Muscle layer of colon (tissue), 2 donors: ENCODE results near the gene MICU1.
"Not testable (repeated sequence)": the region's sequence is repeated elsewhere in the genome, so short reads cannot be mapped to it uniquely, and the experiment has no call there.

Experiments
- H3K27ac ChIP-seq: one replicate; pipeline ENCODE4 v1.7.0; 2013; ENCODE audit warnings: low read depth, mild to moderate bottlenecking, low read length, moderate library complexity
- H3K27me3 ChIP-seq, 2 donors: one replicate each; pipeline ENCODE4 v1.7.0; 2013; ENCODE audit warnings: low read length in 2 of 2, mild to moderate bottlenecking in 2 of 2; ENCODE audit not compliant: insufficient read depth in 2 of 2, control insufficient read depth in 1 of 2
- H3K36me3 ChIP-seq: one replicate; pipeline ENCODE4 v1.7.0; 2013; ENCODE audit warnings: mild to moderate bottlenecking, low read length; ENCODE audit not compliant: insufficient read depth
- H3K4me1 ChIP-seq: one replicate; pipeline ENCODE4 v1.7.0; 2013; ENCODE audit warnings: mild to moderate bottlenecking, low read length; ENCODE audit not compliant: insufficient read depth
- H3K4me3 ChIP-seq, 2 donors: one replicate each; pipeline ENCODE4 v1.7.0; 2013; ENCODE audit warnings: low read length in 2 of 2, low read depth in 1 of 2, mild to moderate bottlenecking in 1 of 2, moderate library complexity in 1 of 2
- H3K9ac ChIP-seq: one replicate; pipeline ENCODE4 v1.7.0; 2013; ENCODE audit warnings: low read length
- H3K9me3 ChIP-seq: one replicate; pipeline ENCODE4 v1.7.0; 2013; ENCODE audit warnings: mild to moderate bottlenecking, low read length
- donor health status: abdominal sarcoma.
- donor health status: Adenocarcinoma of cecum.

Gene MICU1

GRCh38 chr10:72354356-72355213 is 271.3 kb downstream of the MICU1 start, which contains the start of gene DNAJB12:
Gene DNAJB12, minus strand, starts transcription at chr10:72354919. Its CDS starts 22 bp downstream, at chr10:72354897.
- Histone ChIP-seq H3K9me3 (no peaks in the 10 kb centered on the region), H3K4me1 (peaks cover 29% of the 10 kb centered on the region), H3K27ac (peak within 1 kb of the TSS; percentile 90), H3K36me3 (peaks cover 10% of the 10 kb centered on the region), H3K9ac (peak within 1 kb of the TSS; percentile 92), H3K27me3 (no peaks in the 10 kb centered on the region), H3K4me3 (peak within 1 kb of the TSS; percentile 94)

GRCh38 chr10:72353965-72354355 is 271.9 kb downstream of the MICU1 start:
- Histone ChIP-seq H3K4me1 (peaks cover 29% of the 10 kb centered on the region), H3K27me3 (no peaks in the 10 kb centered on the region), H3K36me3 (peaks cover 12% of the 10 kb centered on the region), H3K9me3 (no peaks in the 10 kb centered on the region), H3K9ac (peak overlapping the region; percentile 92), H3K4me3 (peak overlapping the region; percentile 94), H3K27ac (peak overlapping the region; percentile 90)

GRCh38 chr10:72353028-72353964 is 272.6 kb downstream of the MICU1 start:
- Histone ChIP-seq H3K9me3 (no peaks in the 10 kb centered on the region), H3K4me3 (peak overlapping the region; percentile 94), H3K27me3 (no peaks in the 10 kb centered on the region), H3K4me1 (peaks cover 29% of the 10 kb centered on the region), H3K36me3 (peaks cover 18% of the 10 kb centered on the region), H3K27ac (peak overlapping the region; percentile 90), H3K9ac (peak overlapping the region; percentile 92)

GRCh38 chr10:72351479-72351878 is 274.4 kb downstream of the MICU1 start:
- H3K27ac ChIP-seq, result no peak overlapping the region
- no peak overlapping the region for H3K4me3 ChIP-seq
- H3K36me3 ChIP-seq, result peaks cover 19% of the 10 kb centered on the region
- no peaks in the 10 kb centered on the region for H3K9me3 ChIP-seq
- H3K4me1 ChIP-seq, result peaks cover 29% of the 10 kb centered on the region
- H3K9ac ChIP-seq, result no peak overlapping the region
- no peaks in the 10 kb centered on the region for H3K27me3 ChIP-seq

GRCh38 chr10:72349438-72349837 is 276.4 kb downstream of the MICU1 start:
- H3K27ac ChIP-seq, result no peak overlapping the region
- peaks cover 24% of the 10 kb centered on the region for H3K36me3 ChIP-seq

GRCh38 chr10:72348282-72348681 is 277.6 kb downstream of the MICU1 start:
- Histone ChIP-seq H3K27ac (no peak overlapping the region), H3K4me3 (no peak overlapping the region), H3K4me1 (peaks cover 24% of the 10 kb centered on the region), H3K9ac (no peak overlapping the region), H3K9me3 (no peaks in the 10 kb centered on the region), H3K27me3 (no peaks in the 10 kb centered on the region), H3K36me3 (peaks cover 34% of the 10 kb centered on the region)

More at GRCh38 chr10:72349438-72349837, 276.4 kb downstream of the MICU1 start:
- H3K9ac ChIP-seq, result no peak overlapping the region
- no peaks in the 10 kb centered on the region for H3K27me3 ChIP-seq
- no peaks in the 10 kb centered on the region for H3K9me3 ChIP-seq
- peaks cover 29% of the 10 kb centered on the region for H3K4me1 ChIP-seq
- H3K4me3 ChIP-seq, result no peak overlapping the region

- H3K27ac ChIP-seq, H3K4me3 ChIP-seq, H3K9ac ChIP-seq, H3K9me3 ChIP-seq, H3K4me1 ChIP-seq, H3K27me3 ChIP-seq: not testable (repeated sequence)
- H3K36me3 ChIP-seq, result peaks cover 47% of the 10 kb centered on the region
Observed at GRCh38 chr10:72346117-72346516, 279.8 kb downstream of the MICU1 start.

GRCh38 chr10:72344932-72345331 is 280.9 kb downstream of the MICU1 start:
- Histone ChIP-seq H3K9ac (no peak overlapping the region), H3K27ac (no peak overlapping the region), H3K36me3 (peaks cover 55% of the 10 kb centered on the region), H3K9me3 (no peaks in the 10 kb centered on the region), H3K4me3 (no peak overlapping the region), H3K27me3 (no peaks in the 10 kb centered on the region), H3K4me1 (no peaks in the 10 kb centered on the region)

- no peak overlapping the region for H3K9ac ChIP-seq
- H3K27me3 ChIP-seq, result no peaks in the 10 kb centered on the region
- H3K27ac ChIP-seq, result no peak overlapping the region
- no peaks in the 10 kb centered on the region for H3K4me1 ChIP-seq
- no peak overlapping the region for H3K4me3 ChIP-seq
- peaks cover 48% of the 10 kb centered on the region for H3K36me3 ChIP-seq
- no peaks in the 10 kb centered on the region for H3K9me3 ChIP-seq
Observed at GRCh38 chr10:72342911-72343310, 283.0 kb downstream of the MICU1 start.

- no peaks in the 10 kb centered on the region for H3K27me3 ChIP-seq
- H3K9ac ChIP-seq, result no peak overlapping the region
- H3K4me1 ChIP-seq, result peaks cover 14% of the 10 kb centered on the region
- peaks cover 70% of the 10 kb centered on the region for H3K36me3 ChIP-seq
- no peak overlapping the region for H3K4me3 ChIP-seq
- H3K27ac ChIP-seq, result no peak overlapping the region
- no peaks in the 10 kb centered on the region for H3K9me3 ChIP-seq
Observed at GRCh38 chr10:72340510-72341261, 285.2 kb downstream of the MICU1 start.

- peaks cover 61% of the 10 kb centered on the region for H3K36me3 ChIP-seq
- peaks cover 31% of the 10 kb centered on the region for H3K4me1 ChIP-seq
- H3K4me3 ChIP-seq, result no peak overlapping the region
Observed at GRCh38 chr10:72338180-72338579, 287.7 kb downstream of the MICU1 start.

More at GRCh38 chr10:72338180-72338579, 287.7 kb downstream of the MICU1 start:
- H3K27ac ChIP-seq, result no peak overlapping the region
- H3K9ac ChIP-seq, result no peak overlapping the region
- H3K9me3 ChIP-seq, result no peaks in the 10 kb centered on the region
- no peaks in the 10 kb centered on the region for H3K27me3 ChIP-seq
